IPS-18a (cell line): Measurements from ENCODE around the gene HYLS1.

ENCODE experiments used
- H3K27ac ChIP-seq: one replicate; pipeline ENCODE4 v1.5.1; 2013; ENCODE audit warnings: low read length
- H3K27me3 ChIP-seq: one replicate; pipeline ENCODE4 v1.6.1; 2013; ENCODE audit warnings: mild to moderate bottlenecking, low read length; ENCODE audit not compliant: control insufficient read depth, insufficient read depth
- H3K36me3 ChIP-seq: one replicate; pipeline ENCODE4 v1.6.1; 2013; ENCODE audit warnings: low read depth, low read length; ENCODE audit not compliant: control insufficient read depth
- H3K4me1 ChIP-seq: one replicate; pipeline ENCODE4 v1.6.1; 2013; ENCODE audit warnings: low read depth, low read length; ENCODE audit not compliant: control insufficient read depth
- H3K4me3 ChIP-seq: one replicate; pipeline ENCODE4 v1.5.1; 2013; ENCODE audit warnings: low read length
- H3K9ac ChIP-seq: one replicate; pipeline ENCODE4 v1.6.1; 2013; ENCODE audit warnings: mild to moderate bottlenecking, low read length, moderate library complexity
- H3K9me3 ChIP-seq: one replicate; pipeline ENCODE4 v1.6.1; 2013; ENCODE audit warnings: low read depth, low read length; ENCODE audit not compliant: control insufficient read depth

Gene HYLS1

DNA sequence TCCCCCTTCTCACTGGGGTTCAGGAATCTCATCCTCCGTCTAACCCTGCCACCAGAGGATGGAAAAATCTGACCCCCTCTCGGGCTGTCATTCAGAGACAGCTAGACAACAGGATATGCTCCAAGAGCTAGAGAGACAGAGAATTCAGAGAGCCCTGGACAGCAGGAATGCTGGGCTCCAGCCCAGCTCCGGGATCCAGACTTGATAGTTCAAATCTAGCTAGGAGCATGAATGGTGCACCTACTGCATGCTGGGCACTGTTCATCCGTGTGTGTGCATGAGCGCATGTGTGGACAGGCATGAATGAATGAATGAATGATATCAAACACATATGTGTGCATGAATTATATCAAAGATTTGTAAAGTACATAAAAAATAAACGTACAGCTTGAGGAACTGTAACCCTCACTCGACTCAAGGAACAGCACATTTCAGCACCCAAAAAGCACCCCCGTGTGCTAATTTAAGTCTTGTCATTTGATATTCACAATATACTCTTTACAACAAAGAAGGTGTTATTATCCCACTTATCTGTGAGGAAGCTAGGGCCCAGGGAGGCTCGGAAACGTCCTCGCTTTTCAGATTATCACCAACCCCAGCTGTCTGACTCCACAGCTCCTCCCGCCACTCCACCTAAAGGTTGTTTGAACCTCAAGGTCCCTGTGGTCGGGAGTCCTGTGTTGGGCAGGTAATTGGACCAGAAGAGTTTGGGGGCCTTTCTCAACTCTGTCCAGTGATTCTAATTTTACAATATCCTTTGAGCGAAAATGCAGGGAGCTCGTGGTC is 57.7 kb downstream of the HYLS1 start:
- H3K4me1 ChIP-seq = peaks cover 12% of the 10 kb centered on the region
- no peak overlapping the region for H3K4me3 ChIP-seq
- H3K27me3 ChIP-seq = no peaks in the 10 kb centered on the region
- no peak overlapping the region for H3K9ac ChIP-seq
- H3K9me3 ChIP-seq = no peaks in the 10 kb centered on the region
- no peaks in the 10 kb centered on the region for H3K36me3 ChIP-seq
- H3K27ac ChIP-seq = no peak overlapping the region

DNA sequence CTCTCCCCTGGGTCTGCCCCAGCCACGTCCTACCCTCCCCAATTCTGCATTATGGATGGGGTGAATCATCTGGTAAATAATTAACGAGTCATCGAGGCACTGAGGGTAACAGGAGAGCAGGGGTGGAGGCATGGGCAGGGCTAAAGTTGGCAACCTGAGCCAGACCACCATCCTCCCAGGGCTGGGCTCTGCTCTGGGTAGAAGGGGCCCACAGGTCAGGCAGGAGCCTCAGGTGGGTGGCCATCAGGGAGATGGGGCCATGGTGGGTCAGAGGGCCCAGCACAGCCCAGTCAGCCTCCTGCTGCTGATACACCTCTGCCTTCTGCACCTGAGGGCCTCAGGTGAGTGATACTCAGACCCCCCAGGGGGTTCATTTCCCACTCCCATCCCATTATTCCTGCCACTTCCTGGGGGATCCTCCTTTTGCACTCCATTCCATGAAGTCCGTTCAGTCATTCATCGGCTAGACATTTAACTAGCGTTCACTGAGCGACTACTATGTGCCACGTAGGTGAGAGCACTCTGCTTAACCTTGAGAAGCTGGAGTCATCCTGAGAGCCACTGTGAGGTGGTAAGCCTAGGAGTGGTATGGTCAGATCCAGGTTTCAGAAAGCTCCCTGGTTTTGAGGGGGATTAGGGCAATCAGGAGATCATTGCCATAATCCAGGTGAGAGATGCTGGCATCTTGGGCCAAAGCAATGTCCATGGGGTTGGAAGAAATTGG is 58.5 kb downstream of the HYLS1 start, which contains the start of gene VSIG10L2:
VSIG10L2 (plus strand) TSS at position 248 of the 724 bp plus-strand sequence; CDS start at position 260, 12 bp downstream.
- Histone ChIP-seq H3K4me1 (peaks cover 12% of the 10 kb centered on the region), H3K4me3 (no peak within 1 kb of the TSS), H3K36me3 (no peaks in the 10 kb centered on the region), H3K9ac (no peak within 1 kb of the TSS), H3K27me3 (no peaks in the 10 kb centered on the region), H3K27ac (no peak within 1 kb of the TSS), H3K9me3 (no peaks in the 10 kb centered on the region)

DNA sequence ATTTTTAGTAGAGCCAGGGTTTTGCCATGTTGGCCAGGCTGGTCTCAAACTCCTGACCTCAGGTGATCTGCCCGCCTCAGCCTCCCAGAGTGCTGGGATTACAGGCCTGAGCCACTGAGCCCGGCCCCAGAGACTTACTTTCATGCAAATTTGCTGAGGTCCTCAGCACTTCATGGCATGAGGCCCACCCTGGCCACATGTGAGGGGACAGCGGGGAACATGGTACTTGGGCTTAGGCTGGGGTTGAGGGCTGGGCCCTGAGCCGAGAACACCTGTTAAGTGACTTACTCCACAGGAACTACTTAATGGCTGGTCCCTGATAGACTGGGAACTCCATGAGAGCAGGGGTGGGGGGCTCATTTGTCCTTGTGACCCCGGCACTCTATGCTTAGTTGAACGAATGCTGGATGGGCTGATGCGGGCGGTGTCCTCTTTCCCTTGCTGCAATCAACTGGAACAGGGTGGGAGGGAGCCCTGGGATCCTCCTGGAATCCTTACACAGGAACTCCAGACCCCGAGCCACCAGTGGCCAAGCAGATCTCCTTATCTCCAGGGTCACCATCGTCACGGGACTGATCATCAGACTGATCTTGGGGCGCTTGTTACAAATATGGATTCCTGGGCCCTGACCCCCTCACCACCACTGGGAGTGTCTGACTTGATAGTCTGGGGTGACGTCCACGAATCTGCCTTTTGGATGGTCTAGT is 59.4 kb downstream of the HYLS1 start:
- Histone ChIP-seq H3K4me3 (no peak overlapping the region), H3K9me3 (no peaks in the 10 kb centered on the region)

DNA sequence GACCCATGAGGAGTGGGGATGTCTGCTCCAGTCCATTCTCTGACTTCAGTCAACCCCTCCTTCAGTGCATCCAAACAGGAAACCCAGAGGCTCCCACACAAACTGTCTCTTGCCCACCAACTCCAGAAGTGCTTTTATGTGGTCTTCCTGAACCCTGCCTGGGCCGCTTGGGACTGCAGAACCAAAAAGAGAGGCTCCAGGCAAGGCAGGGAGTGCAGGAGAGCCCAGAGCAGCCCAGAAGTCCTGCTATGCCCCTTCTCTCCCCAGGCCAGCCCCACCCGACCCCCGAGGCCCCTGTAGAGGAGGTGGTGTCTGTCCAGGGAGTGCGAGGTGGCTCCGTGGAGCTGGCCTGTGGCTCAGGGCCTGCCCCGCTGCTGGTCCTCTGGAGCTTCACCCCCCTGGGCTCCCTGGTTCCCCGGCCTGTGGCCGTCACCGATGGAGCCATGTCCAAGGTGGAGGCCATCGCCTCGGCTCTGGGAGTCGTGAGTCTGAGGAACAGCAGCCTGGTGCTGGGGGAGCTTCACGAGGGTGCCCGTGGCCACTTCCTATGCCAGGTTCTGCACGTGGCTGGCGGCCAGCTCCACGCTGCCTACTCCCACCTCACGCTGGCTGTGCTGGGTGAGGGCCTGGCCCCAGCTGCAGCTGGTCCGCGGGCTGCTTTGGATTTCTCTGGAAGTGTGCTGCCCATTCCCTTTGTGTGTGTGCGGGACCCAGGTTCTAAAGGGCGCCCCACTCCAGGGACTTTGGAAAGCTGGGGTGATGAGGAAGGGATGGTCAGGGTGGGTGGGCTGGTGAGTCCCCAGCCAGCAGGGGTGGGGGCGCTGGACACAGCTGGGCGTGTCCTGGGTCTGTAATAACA is 60.2 kb downstream of the HYLS1 start:
- Histone ChIP-seq H3K36me3 (no peaks in the 10 kb centered on the region), H3K9me3 (no peaks in the 10 kb centered on the region), H3K27ac (no peak overlapping the region), H3K4me1 (no peaks in the 10 kb centered on the region), H3K4me3 (no peak overlapping the region), H3K27me3 (no peaks in the 10 kb centered on the region), H3K9ac (no peak overlapping the region)

More for the DNA sequence above, 59.4 kb downstream of the HYLS1 start:
- Histone ChIP-seq H3K36me3 (no peaks in the 10 kb centered on the region), H3K27ac (no peak overlapping the region), H3K9ac (no peak overlapping the region), H3K4me1 (peaks cover 4% of the 10 kb centered on the region), H3K27me3 (no peaks in the 10 kb centered on the region)

DNA sequence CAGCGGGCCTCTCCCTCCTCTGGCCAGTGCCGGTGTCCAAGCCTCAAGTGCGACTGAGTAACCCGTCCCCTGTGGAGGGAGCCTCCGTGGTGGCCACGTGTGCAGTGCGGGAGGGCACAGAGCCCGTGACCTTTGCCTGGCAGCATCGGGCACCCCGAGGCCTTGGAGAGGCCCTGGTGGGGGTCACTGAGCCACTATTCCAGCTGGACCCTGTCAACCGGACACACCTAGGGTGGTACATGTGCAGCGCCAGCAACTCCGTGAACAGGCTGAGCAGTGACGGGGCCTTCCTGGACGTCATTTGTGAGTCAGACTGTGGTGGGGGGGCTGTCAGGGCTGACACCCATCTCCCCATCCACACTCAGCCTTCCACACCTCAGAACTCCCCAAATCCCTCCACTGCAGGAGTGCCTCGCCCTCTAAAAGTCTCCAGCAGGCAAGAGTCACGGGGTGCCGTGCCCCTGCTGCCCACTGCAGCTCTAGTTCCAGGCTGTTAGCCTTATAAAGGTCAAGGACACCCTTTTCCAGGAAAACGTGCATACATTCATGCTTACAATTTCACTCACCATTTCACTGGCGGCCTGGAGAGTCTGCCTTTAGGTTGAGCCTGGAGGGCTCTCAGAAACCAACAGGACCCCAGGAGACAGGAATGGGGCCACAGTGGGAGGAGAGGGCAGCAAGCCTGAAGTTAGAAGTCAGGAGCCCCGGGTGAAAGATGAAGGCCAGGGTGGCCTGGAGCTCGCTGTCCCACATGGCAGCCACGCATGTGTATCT is 61.0 kb downstream of the HYLS1 start:
- Histone ChIP-seq H3K36me3 (no peaks in the 10 kb centered on the region), H3K27ac (no peak overlapping the region), H3K9ac (no peak overlapping the region), H3K4me1 (no peaks in the 10 kb centered on the region), H3K4me3 (no peak overlapping the region), H3K9me3 (no peaks in the 10 kb centered on the region), H3K27me3 (no peaks in the 10 kb centered on the region)

DNA sequence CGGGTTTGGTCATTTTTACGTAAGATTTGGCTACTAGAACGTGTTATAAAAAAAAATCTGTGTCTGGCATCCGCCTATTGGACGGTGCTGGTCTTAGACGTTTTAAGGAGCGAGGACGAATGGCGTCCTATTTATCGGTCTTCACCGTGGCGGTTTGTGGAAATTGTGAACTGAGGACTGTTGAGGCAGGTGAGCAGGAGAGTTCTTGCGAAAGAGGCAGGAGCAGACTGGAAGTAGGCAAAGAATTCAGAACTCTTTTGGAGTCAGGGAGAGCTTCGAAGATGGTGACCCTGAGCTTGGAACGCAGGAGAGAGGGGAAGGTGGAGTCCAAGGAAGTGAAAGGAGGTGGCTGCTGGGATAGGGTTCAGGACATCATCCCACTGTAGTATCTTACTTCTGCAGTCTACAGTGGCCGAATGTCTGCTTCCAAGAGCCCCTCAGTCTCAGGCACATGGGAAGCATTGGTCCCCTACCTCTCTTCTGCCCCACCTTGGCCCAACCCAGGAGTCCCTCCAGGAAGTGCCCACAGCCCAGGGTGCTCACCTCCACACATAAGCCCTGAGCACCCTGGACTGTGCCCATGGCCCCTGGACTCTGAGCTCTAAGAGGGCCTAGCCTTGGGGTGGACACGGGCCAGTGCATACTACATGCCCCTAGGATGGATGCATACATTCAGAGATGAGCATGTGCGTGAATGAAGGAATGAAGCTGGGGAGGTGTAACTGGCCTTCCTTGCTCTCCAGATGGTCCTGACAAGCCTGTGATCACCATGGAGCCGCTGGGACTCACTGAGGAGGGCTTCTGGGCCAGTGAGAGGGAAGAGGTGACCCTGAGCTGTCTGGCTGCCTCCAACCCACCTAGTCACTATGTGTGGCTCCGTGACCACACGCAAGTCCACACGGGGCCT is 62.1 kb downstream of the HYLS1 start:
- no peaks in the 10 kb centered on the region for H3K27me3 ChIP-seq
- no peaks in the 10 kb centered on the region for H3K36me3 ChIP-seq
- H3K4me3 ChIP-seq = no peak overlapping the region
- H3K4me1 ChIP-seq = no peaks in the 10 kb centered on the region
- H3K27ac ChIP-seq = no peak overlapping the region
- H3K9me3 ChIP-seq = no peaks in the 10 kb centered on the region
- H3K9ac ChIP-seq = no peak overlapping the region

DNA sequence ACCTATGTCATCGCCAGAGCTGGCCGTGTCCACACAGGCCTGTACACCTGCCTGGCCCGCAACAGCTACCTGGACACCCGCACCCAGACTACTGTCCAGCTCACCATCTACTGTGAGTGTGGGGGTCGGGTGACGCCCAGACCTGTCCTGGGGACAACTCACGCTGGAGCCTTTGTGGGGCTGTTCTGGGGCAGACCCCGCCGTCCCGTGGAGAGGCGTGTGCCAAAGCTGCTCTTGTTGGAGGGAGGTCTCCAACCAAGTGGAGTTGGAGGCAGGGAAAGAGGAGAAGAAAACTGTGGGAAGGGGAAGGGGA is 62.7 kb downstream of the HYLS1 start:
- no peak overlapping the region for H3K4me3 ChIP-seq
- no peaks in the 10 kb centered on the region for H3K36me3 ChIP-seq
- no peaks in the 10 kb centered on the region for H3K4me1 ChIP-seq

More for the DNA sequence above, 62.7 kb downstream of the HYLS1 start:
- Histone ChIP-seq H3K27ac (no peak overlapping the region), H3K9me3 (no peaks in the 10 kb centered on the region), H3K9ac (no peak overlapping the region), H3K27me3 (no peaks in the 10 kb centered on the region)
